GM12891 (cell line): ENCODE results near the gene EDEM1.
"Not testable (repeated sequence)": the region's sequence is repeated elsewhere in the genome, so short reads cannot be mapped to it uniquely, and the experiment has no call there.

Source experiments
- POLR2A ChIP-seq: IDR thresholded peaks from 2 replicates; pipeline ENCODE4 v1.6.1; 2011; ENCODE audit warnings: low read depth, low read length, control low read depth
- POLR2AphosphoS5 ChIP-seq: IDR thresholded peaks from 2 replicates; pipeline ENCODE4 v1.6.1; 2011; ENCODE audit warnings: low read depth, low read length, control low read depth
- TAF1 ChIP-seq: IDR thresholded peaks from 2 replicates; pipeline ENCODE4 v1.6.1; 2011; ENCODE audit warnings: low read depth, low read length, control low read depth

- TF ChIP-seq POLR2AphosphoS5, POLR2A, TAF1: not testable (repeated sequence)
Measured at GRCh38 chr3:5147152-5147551, 40.4 kb upstream of the EDEM1 start.
